KG1 (cell line): Measurements from ENCODE around the gene FHOD1.

Experiments
- DNase-seq: peaks from one replicate; lab custom pipeline; 2025; lab: John Stamatoyannopoulos, UW

FHOD1 gene

GRCh38 chr16:67234180-67234597 lies 13.1 kb downstream of the FHOD1 start:
- DNase-seq: no peak

DNA sequence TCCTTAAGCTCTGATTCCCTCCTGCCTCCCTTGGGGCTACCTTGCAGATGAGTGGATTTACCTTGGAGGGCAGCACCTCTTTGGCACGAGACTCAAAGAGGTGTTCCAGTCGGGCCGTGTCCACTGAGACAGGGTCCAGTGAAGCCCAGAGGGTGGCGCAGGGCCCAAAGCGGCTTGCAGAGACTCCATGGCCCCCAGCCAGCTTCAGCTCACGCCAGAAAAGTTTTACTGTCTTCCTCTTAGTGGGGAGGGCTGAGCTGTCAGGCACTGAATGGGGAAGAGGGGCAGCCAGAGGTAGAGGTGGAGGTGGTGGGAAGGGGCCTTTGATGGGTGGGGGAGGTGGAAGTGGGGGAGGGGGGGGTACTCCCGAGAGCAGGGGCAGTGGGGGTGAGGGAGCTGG lies 13.7 kb downstream of the FHOD1 start:
- DNase-seq: no peak

GRCh38 chr16:67230809-67231660 lies 16.2 kb downstream of the FHOD1 start:
- no peak for DNase-seq

- DNase-seq: no peak
Measured at GRCh38 chr16:67229906-67230808, 17.1 kb downstream of the FHOD1 start.

- no peak for DNase-seq
Measured at GRCh38 chr16:67228905-67229304, 18.4 kb downstream of the FHOD1 start.

- DNase-seq: no peak
Measured at GRCh38 chr16:67228034-67228785, 19.1 kb downstream of the FHOD1 start.

- no peak for DNase-seq
Measured at GRCh38 chr16:67227567-67227921, 19.7 kb downstream of the FHOD1 start.

GRCh38 chr16:67226804-67227566 lies 20.3 kb downstream of the FHOD1 start, which contains the start of gene TMEM208:
Gene TMEM208, plus strand, starts transcription at chr16:67227130. Its CDS starts 89 bp downstream, at chr16:67227219.
- DNase-seq: peak; percentile 94

DNA sequence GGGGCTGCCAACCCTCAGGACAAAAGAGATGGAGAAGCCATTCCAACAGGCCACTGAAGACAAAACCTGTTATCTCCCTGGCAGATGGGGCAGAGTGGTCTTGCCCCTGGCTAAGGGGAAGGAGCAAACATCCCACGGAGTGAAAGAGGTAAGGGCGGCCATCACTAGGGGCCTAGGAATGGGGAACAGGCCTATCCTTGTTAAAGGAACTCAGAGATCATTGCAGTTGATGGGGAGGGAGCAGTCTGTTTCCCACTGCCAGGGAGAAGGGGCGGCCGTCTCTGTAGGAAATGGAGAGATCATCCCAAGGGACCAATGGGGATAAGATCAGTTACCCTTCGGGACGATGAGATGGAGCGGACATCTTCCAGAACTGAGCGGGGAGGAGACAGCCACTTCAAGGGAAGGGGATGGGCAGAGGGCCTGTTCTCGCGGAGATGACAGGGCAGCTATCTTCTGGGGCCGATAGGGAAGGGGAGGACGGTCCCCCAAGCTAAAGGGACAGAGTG lies 20.9 kb downstream of the FHOD1 start:
- DNase-seq: no peak

GRCh38 chr16:67223992-67224391 lies 23.3 kb downstream of the FHOD1 start:
- no peak for DNase-seq

DNA sequence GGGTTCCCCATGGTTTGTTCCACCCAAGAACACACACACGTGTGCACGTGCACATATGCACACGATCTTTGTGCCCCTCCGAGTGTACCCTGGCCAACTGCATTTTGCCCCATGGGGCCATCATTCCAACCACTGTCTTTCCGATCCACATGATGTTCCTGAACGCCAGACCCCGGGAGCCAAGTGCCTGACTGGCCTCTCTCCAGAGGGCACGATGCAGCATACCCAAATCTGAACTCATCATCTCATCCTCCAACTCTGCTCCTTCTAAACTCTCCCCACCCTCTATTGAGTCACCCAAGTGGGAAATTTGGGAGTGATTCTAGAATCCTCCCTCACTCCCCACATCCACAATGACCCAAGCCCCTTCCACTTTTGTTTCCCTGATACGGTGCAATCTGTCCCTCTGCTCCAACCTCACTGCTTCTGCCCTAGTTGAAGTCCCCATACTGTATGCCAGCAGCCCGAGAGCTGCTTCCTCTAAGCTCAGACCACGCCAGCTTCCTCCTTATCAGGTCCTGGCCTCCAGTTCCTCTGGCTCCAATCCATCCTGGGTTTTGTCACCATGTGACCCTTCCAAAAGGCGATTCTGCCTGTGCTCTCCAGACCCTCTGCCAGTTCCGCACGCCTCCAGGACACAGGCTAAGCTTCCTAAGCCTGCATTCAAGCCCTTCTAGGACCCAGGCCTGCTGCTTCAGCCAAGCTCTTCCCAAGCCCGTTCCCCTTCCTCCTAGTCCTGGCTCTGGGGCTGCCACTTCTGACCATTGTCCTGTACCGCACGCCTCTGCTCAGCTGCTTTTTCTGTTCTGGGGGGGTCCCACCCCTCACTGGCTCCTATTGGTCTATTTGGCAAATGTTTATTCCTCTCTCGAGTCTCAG lies 30.4 kb downstream of the FHOD1 start:
- DNase-seq: no peak

DNA sequence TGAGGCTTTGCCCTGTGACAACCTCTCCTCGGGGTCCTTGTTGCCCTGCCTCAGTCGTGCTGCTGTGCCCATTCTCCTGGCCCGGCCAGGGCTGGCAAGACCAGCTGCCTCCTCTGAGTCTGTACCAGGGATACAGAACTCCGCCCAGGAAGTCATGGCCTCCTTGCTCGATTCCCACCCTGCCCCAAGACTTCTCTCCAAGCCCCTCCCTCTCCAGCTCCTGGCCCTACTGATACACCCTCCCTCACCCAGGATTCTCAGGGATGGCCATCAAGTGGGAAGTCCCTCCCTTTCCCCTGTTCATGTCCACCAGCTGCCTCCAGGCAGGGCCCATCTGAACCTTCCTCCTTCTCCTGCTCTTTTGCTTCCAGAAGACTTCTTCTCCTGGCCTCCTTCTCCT lies 31.6 kb downstream of the FHOD1 start:
- DNase-seq: no peak

- DNase-seq: no peak
Measured at GRCh38 chr16:67213197-67214019, 33.9 kb downstream of the FHOD1 start.

DNA sequence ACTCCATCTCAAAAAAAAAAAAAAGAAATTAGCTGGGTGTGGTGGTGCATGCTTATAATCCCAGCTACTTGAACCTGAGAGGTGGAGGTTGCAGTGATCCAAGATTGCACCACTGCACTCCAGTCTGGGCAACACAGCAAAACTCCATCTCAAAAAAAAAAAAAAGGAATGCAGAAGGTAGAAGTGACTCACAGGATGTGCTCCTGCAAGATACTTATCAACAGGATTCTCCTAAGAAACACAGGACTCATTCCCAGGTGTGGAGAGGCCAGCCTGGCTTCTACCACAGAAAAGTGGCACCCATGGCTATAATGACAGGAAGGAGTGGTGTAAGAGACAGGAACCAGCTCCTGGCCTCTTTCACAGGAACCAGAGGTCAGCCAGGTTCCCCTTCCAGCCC lies 34.5 kb downstream of the FHOD1 start:
- no peak for DNase-seq

GRCh38 chr16:67211674-67212073 lies 35.6 kb downstream of the FHOD1 start:
- no peak for DNase-seq

GRCh38 chr16:67210069-67210937 lies 37.0 kb downstream of the FHOD1 start:
- DNase-seq: no peak

GRCh38 chr16:67209565-67209964 lies 37.7 kb downstream of the FHOD1 start:
- DNase-seq: no peak

DNA sequence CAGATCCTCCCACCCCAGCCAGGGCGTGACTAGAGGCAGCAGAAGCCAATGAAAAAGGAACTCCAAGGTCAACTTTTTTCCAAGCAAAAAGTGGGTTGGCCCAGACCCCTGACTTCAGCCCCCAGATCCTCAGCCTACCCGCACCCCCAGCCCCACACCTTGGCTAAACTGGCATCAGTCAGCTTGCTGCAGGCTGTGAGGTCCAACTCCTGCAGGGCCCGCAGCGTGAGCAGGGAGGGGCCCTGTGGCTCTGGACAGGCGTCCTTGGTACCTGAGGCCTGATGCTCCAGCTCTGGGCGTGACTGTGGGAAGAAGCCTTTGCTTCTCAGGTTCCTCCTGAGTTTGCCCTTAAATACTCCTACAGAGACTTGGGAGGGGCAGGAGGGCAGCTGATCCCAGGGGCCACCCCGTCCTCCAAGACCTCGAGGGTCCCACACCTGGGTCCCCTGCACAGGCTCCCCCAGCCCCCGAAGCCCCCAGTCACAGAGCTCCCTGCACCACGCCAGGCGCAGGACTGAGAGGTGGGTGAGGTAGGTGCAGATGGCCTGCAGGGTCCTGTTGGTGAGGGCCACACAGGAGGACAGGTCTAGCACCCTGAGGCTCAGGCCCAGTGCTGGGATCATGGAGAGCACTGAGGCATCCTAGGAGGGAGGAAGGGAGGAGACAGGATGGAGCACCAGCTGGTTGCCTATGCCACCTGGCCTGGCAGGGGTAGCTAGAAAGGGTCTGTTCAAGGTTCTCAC lies 39.0 kb downstream of the FHOD1 start:
- DNase-seq: no peak
